Measurements from ENCODE around the gene RAB15. TPM values are rescaled to one million over a fixed set of nuclear protein-coding genes. Genes with fewer than 3 reads are reported as not detected.

The RAB15 gene
- total and polyA plus RNA-seq, 2 donors (not counting 3 experiments of a cell fraction or from before 2014, with no cell fraction given): 24.9 to 33.3 TPM

DNA sequence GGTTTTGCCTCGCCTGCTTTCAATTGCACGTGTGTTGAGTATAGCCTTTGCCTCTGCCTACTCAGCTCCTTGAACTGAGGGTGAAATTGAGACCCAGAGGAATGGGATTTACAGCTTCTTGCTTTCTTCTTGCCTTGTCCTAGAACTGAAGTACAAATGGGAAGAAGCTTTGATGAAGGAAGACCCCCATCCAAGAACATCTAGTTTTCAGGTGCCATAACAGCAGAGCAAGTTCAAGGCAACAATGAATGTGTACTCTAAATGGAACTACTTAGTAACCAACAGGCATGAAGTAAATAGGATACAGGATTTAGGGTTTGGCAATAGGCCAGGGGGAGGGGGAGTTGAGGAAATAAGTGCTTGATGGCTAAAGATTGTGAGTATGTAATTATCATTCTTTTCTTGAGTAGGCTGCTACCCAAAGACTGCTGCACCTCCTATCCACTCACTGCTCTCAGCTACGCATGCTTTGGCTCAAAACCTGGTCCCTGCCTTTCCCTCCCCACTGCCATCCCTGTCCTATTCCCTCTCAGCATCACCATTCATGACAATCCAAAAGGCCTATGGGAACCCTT is 31.7 kb downstream of the RAB15 start:
- no peaks in the 10 kb centered on the region for H3K4me1 ChIP-seq (ENCODE audit: control insufficient read depth, extremely low read depth, insufficient read depth, low read length)
- H3K9ac ChIP-seq (replicated peaks; ENCODE audit: extremely low read depth, insufficient read depth, low read length): no peak overlapping the region
- dilution Hi-C loops (cut with MboI; ENCODE audit: extremely low pct_ligation_motif_present, low sequenced_read_pairs) (no loop called here), intact Hi-C loops (cut with micrococcal nuclease) (no loop called here)
- no peak overlapping the region for H2AFZ ChIP-seq (ENCODE audit: low read depth, low read length)
- no peak overlapping the region for H3K4me3 ChIP-seq (replicated peaks in 1 of 3; ENCODE audit: insufficient read depth in 1 of 3, low read depth in 1 of 3, low read length in 3 of 3)
- H3K9me1 ChIP-seq (replicated peaks; ENCODE audit: control insufficient read depth, extremely low read depth, insufficient read depth, low read length): no peaks in the 10 kb centered on the region
- no peaks in the 10 kb centered on the region for H3K9me3 ChIP-seq (replicated peaks; ENCODE audit: control insufficient read depth, insufficient read depth, low read length)
- no peaks in the 10 kb centered on the region for H3K79me2 ChIP-seq (ENCODE audit: control insufficient read depth, insufficient read depth, low read length)
- ChIA-PET POLR2A (no interaction called here), CTCF (interaction anchor here (0.7 to 1.2 kb wide), 2 partner anchors 12 to 30 kb away, joined by 3 read pairs; no protein-coding TSS in a partner anchor)
- no TSS peak for BruUV-seq (replicated peaks)
- DNase-seq (ENCODE audit: low read depth, low spot score) (no peak), FAIRE-seq (no peak)
- no peak overlapping the region for H3K4me2 ChIP-seq (ENCODE audit: insufficient read depth, low read length)
- no peaks in the 10 kb centered on the region for H3K27me3 ChIP-seq (ENCODE audit: control insufficient read depth in 2 of 2, insufficient read depth in 2 of 2, low read length in 2 of 2)
- no peaks in the 10 kb centered on the region for H3K36me3 ChIP-seq (ENCODE audit: control insufficient read depth in 2 of 2, extremely low read depth in 1 of 2, insufficient read depth in 2 of 2, low read length in 2 of 2)
- TF ChIP-seq GATA2 (IDR thresholded peaks at IDR 0.05; ENCODE audit: insufficient read depth, insufficient read length, low read depth, low read length): no peak
- no peak for TF ChIP-seq MAX (IDR thresholded peaks at IDR 0.05; ENCODE audit: insufficient read depth, insufficient read length)
- no peak for TF ChIP-seq MYC (IDR thresholded peaks at IDR 0.05; ENCODE audit: low read depth, low read length)
- no peak for TF ChIP-seq EZH2 (IDR thresholded peaks at IDR 0.05; ENCODE audit: borderline replicate concordance, low read depth, low read length, severe bottlenecking)
- TF ChIP-seq JUN (IDR thresholded peaks at IDR 0.05; ENCODE audit: borderline replicate concordance, insufficient read depth, insufficient read length, low read depth): no peak
- TF ChIP-seq, protein P1, sequence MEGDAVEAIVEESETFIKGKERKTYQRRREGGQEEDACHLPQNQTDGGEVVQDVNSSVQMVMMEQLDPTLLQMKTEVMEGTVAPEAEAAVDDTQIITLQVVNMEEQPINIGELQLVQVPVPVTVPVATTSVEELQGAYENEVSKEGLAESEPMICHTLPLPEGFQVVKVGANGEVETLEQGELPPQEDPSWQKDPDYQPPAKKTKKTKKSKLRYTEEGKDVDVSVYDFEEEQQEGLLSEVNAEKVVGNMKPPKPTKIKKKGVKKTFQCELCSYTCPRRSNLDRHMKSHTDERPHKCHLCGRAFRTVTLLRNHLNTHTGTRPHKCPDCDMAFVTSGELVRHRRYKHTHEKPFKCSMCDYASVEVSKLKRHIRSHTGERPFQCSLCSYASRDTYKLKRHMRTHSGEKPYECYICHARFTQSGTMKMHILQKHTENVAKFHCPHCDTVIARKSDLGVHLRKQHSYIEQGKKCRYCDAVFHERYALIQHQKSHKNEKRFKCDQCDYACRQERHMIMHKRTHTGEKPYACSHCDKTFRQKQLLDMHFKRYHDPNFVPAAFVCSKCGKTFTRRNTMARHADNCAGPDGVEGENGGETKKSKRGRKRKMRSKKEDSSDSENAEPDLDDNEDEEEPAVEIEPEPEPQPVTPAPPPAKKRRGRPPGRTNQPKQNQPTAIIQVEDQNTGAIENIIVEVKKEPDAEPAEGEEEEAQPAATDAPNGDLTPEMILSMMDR (IDR thresholded peaks at IDR 0.05; ENCODE audit: extremely low read depth in 1 of 2, insufficient read depth in 1 of 2, low read depth in 1 of 2, low read length in 2 of 2): no peak
- TF ChIP-seq FOS (IDR thresholded peaks at IDR 0.05; ENCODE audit: borderline replicate concordance, insufficient read depth, low read length): no peak
- TF ChIP-seq POLR2A (IDR thresholded peaks at IDR 0.05; ENCODE audit: low read depth, low read length): no peak
- TF ChIP-seq POLR2AphosphoS5 (IDR thresholded peaks at IDR 0.05; ENCODE audit: insufficient read depth, low read depth, low read length): no peak
- H4K20me1 ChIP-seq (replicated peaks; ENCODE audit: control insufficient read depth, extremely low read depth, insufficient read depth, low read length): no peaks in the 10 kb centered on the region
- no peak overlapping the region for H3K27ac ChIP-seq (ENCODE audit: insufficient read depth, low read depth, low read length)

Measured in endothelial cell of umbilical vein (primary cell).